Activated naive CD4-positive, alpha-beta T cell treated with anti-CD3 and anti-CD28 coated beads, Interleukin-2, amount 50 U/mL, for 72 hours (primary cell): ENCODE results near the gene FSD1. TPM values are rescaled to one million over a fixed set of nuclear protein-coding genes. Genes with fewer than 3 reads are reported as not detected.
A peak's percentile ranks its signal among the peaks of the same experiment; 100 is the strongest.

Experiments used
- ATAC-seq, 2 donors: fragments of 150-1000 bp; cut with Tn5 transposase; 2 replicates each; pipeline ENCODE4 v1.10.0; 2021; ENCODE audit warnings: mild to moderate bottlenecking in 2 of 2, moderate library complexity in 2 of 2
- DNase-seq, 2 donors: peaks; one replicate each; pipeline ENCODE4 v3.0.0; 2021 to 2022; ENCODE audit warnings: low spot score in 2 of 2
- H3K27ac Mint-ChIP-seq, 2 donors: one replicate each; pipeline ENCODE4 v1.8.0; 2022; ENCODE audit warnings: mild to moderate bottlenecking in 2 of 2, mixed read lengths in 2 of 2
- H3K36me3 Mint-ChIP-seq, 2 donors: one replicate each; pipeline ENCODE4 v1.8.0; 2022; ENCODE audit warnings: mixed read lengths in 2 of 2
- H3K9me3 Mint-ChIP-seq, 2 donors: one replicate each; pipeline ENCODE4 v1.8.0; 2022; ENCODE audit warnings: mixed read lengths in 2 of 2
- total RNA-seq, 2 donors: library from RNA; stranded (reverse); gene quantifications; one replicate each; pipeline ENCODE4 v1.2.3, GENCODE V29; 2022

The FSD1 gene
- total RNA-seq, 2 donors from 2014 or later, result 15.3 to 38.0 TPM

DNA sequence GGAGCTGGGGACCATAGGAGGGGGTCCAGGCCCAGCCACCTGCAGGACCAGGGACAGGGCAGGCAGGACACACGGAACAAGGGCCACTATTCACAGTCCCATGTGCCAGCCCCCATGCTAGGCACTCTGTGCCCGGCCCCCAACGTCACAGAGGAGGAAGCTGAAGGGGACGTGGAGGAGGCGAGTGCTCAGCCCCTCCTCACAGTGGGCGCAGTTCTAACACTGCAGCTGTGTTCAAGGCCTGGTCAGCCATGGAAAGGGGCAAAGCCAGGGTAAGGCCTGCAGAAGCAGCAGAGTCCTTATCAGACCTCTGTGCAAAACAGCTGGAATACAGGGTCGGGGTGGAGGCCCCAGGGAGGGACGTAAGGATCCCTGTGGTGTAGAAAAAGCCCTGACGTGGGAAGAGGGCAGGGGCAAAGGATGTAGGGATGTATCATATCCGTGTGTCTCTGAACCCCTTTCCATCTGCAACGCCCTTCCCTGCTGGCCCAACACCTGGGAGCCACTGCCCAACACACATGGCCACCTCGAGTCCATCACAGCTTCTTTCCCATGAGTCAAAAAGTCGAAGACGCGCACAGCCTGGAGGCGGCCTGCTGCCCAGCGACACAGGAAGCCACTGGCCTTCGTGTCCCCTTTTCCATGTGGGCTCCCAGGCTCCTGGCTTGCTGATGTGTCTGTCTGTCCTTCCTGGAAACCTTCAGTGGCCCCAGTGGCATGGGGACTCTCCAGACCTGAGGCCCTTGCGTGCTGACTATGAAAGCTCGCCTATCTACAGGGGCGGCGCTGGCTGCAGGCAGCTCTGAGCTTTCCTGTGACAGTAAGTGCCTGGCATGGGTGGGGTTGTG, 68.0 kb downstream of the FSD1 start:
- DNase-seq (no peak), ATAC-seq (no peak)
- Mint-ChIP-seq H3K9me3 (no peaks in the 10 kb centered on the region), H3K27ac (peak overlapping the region; percentile 22 to 59), H3K36me3 (no peaks in the 10 kb centered on the region)

DNA sequence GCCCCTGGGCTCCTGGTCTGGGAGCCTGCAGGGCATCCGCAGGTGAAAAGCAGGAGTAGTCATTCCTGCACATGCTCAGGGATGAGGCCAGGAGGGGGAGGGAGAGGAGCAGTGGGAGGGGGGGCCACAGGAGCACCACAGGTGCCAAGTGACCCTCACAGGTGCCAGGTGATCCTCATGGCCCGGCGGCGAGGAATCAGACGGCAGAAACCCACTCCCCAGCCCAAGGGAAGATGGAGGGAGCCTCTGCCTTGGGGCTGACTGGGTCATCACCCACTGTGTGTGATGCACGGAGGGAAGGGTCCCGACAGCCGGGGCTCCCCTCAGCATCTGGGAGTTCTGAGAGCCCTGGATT, 68.6 kb downstream of the FSD1 start:
- no peak for DNase-seq
- ATAC-seq, result no peak
- Mint-ChIP-seq H3K9me3 (no peaks in the 10 kb centered on the region), H3K36me3 (no peaks in the 10 kb centered on the region), H3K27ac (no peak overlapping the region)

Other genes with a start within 250 kb of the FSD1 start
- 10 to 100 TPM; 23.4 to 26.0 TPM for gene ZBTB7A, start 237.7 kb upstream of the FSD1 start, total RNA-seq
- 100 to 1,000 TPM; 125 to 187 TPM for gene MAP2K2, start 180.5 kb upstream of the FSD1 start, total RNA-seq
- gene CREB3L3, start 151.0 kb upstream of the FSD1 start, total RNA-seq, result under 1 TPM in 1 of 2 donors, not detected in 1; 0.59 TPM
- gene SIRT6, start 122.0 kb upstream of the FSD1 start, total RNA-seq, result 10 to 100 TPM; 35.3 to 37.9 TPM
- gene ANKRD24, start 121.9 kb upstream of the FSD1 start, total RNA-seq, result 1 to 10 TPM; 1.7 to 4.2 TPM
- 10 to 100 TPM in 1 of 2 donors, 1 to 10 TPM in 1; 1.4 to 34.9 TPM for gene EBI3, start 75.1 kb upstream of the FSD1 start, total RNA-seq
- gene YJU2, start 57.5 kb upstream of the FSD1 start, total RNA-seq, result 10 to 100 TPM; 22.7 to 28.0 TPM
- gene SHD, start 25.3 kb upstream of the FSD1 start, total RNA-seq, result not detected
- 10 to 100 TPM; 10.7 to 45.2 TPM for gene TMIGD2, start 2.2 kb upstream of the FSD1 start, total RNA-seq
- gene STAP2, start 34.2 kb downstream of the FSD1 start, total RNA-seq, result 10 to 100 TPM; 17.4 to 22.3 TPM
- 10 to 100 TPM; 18.4 to 22.0 TPM for gene MPND, start 39.0 kb downstream of the FSD1 start, total RNA-seq
- gene SH3GL1, start 95.9 kb downstream of the FSD1 start, total RNA-seq, result 10 to 100 TPM; 40.9 to 53.4 TPM
- 10 to 100 TPM; 67.1 to 93.6 TPM for gene CHAF1A, start 98.0 kb downstream of the FSD1 start, total RNA-seq
- 10 to 100 TPM; 31.1 to 42.4 TPM for gene UBXN6, start 153.2 kb downstream of the FSD1 start, total RNA-seq
- gene HDGFL2, start 167.7 kb downstream of the FSD1 start, total RNA-seq, result 10 to 100 TPM; 49.2 to 64.7 TPM
- under 1 TPM in 1 of 2 donors, not detected in 1; 0.08 TPM for gene PLIN4, start 213.9 kb downstream of the FSD1 start, total RNA-seq
- gene PLIN5, start 230.6 kb downstream of the FSD1 start, total RNA-seq, result under 1 TPM in 1 of 2 donors, not detected in 1; 0.41 TPM
- gene LRG1, start 235.4 kb downstream of the FSD1 start, total RNA-seq, result 1 to 10 TPM in 1 of 2 donors, under 1 TPM in 1; 0.23 to 3.0 TPM